CD4-positive, alpha-beta T cell treated with Interleukin-15 for 1 hour (primary cell): ENCODE results near the gene GGTLC2.
"Not testable (repeated sequence)": the region's sequence is repeated elsewhere in the genome, so short reads cannot be mapped to it uniquely, and the experiment has no call there.

Experiments used
- DNase-seq: peaks from one replicate; pipeline ENCODE4 v3.0.0-alpha.2; 2020

The GGTLC2 gene

DNA sequence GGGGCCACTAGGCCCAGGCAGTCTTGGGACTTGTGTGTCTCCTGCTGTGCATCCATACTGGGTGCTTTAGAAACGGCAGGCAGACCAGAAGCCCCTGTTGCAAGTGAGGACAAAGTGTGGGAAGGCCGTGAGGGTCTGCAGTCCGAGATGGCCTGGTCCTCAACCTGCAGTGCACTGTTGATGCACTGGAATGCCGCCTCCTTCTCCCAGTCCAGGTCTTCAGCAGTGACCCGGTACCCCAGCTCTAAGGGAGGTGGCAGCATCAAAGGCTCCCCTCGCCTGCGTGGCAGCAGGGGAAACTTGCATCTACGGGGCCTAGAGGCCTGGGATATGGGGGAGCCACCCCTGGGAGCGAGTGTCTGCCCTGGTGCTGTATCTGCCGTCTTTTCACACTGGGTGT, 2.2 kb upstream of the GGTLC2 start:
- not testable (repeated sequence) for DNase-seq

DNA sequence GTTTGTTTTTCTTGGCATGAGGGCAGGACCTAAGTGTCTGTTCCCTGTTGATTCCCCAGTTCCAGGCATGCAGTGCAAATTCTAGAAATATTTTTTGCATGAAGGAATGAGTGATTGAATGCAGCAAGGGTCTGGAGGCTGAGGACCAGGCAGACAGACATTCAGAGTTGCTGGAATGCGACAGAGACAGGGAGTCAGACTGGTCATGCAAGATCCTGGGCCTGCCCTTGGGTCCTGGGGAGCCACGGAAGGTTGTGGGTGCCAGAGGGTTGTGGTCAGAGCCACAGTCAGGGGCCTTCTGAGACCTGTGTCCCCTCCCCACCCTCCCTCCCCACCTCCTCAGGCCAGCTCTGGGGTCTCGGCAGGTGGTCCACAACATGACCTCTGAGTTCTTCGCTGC, 1.6 kb downstream of the GGTLC2 start:
- DNase-seq, result not testable (repeated sequence)

DNA sequence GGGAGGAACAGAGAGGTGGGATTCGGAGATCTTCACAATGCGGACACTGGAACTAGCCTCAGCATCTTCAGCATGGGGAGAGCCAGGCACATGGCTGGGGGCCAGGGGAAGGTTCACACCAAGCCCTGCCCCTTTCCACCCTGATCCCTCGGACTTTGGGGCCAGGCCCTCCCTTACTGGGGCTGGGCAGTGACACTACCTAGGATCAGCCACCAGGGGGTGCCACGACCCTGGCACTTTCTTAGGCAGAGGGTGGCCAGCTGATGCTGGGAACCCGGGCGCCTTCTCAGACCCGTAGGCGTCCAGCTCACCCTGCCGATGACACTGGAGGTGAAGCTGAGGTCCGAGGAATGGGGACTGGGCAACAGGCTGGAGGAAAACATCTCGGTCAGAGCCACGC, 3.5 kb downstream of the GGTLC2 start:
- DNase-seq, result not testable (repeated sequence)

DNA sequence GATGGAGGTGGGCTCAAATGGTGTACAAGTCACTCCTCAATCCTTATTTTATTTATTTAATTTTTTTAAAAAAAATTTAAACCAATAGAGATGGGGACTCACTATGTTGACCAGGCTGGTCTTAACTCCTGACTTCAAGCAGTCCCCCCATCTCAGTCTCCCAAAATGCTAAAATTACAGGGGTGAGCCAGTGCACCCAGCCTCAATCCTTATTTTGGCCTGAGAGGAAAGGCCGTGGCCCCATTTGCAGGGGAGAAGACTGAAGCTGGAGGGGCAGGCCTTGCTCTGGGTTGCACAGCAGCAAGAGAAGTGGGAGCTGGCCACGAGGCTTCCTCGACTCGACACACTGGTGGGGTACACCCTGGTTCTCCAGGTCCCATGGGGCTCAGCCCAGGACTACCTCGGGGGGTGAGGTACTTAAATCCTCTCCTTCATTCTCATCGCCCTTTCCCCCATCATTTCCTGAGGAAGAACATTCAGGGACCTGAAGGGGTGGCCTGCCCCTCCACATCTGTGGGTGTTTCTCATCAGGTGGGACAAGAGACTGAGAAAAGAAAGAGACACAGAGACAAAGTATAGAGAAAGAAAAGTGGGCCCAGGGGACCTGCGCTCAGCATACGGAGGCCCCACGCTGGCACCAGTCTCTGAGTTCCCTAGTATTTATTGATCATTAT, 4.6 kb downstream of the GGTLC2 start:
- not testable (repeated sequence) for DNase-seq

- DNase-seq, result not testable (repeated sequence)
Measured at GRCh38 chr22:22649761-22650160, 5.3 kb downstream of the GGTLC2 start.

GRCh38 chr22:22650398-22650797, 6.0 kb downstream of the GGTLC2 start:
- DNase-seq, result not testable (repeated sequence)

GRCh38 chr22:22650803-22651515, 6.5 kb downstream of the GGTLC2 start:
- DNase-seq, result not testable (repeated sequence)

DNA sequence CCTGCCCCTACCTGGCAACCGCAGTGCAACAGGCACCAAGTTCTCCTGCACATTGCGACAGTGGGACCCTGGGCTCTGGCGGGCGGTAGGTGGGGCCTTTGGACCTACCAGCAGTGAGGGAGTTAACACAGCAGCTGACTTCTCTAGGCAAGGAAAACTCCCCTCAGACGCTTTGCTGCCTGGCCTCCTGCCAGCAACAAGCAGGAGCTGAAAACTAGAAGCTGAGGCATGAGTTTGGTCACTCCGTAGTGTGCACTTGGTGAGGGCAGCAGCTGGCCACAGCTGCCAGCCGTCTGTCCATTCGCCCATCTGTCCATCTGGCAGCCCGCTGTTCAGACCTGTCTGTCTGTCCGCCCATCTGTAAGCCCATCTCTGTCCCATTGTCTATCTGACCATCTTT, 7.2 kb downstream of the GGTLC2 start:
- DNase-seq, result not testable (repeated sequence)

DNA sequence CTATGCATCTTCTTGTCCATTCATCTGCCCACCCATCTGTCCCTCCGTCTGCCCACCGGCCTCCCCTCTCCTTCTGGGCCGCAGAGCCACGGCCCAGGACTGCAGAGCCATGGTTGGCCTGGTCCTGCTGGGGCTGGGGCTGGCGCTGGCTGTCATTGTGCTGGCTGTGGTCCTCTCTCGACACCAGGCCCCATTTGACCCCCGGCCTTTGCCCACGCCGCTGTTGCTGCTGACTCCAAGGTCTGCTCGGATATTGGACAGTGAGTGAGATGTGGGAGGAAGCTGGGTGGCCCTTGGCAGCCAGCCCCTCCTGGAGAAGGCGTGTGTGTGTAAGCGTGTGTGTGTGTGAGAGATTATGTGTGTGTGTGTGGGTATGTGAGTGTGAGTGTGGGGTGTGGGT, 7.7 kb downstream of the GGTLC2 start:
- DNase-seq, result not testable (repeated sequence)

GRCh38 chr22:22652573-22652972, 8.2 kb downstream of the GGTLC2 start:
- DNase-seq, result not testable (repeated sequence)

DNA sequence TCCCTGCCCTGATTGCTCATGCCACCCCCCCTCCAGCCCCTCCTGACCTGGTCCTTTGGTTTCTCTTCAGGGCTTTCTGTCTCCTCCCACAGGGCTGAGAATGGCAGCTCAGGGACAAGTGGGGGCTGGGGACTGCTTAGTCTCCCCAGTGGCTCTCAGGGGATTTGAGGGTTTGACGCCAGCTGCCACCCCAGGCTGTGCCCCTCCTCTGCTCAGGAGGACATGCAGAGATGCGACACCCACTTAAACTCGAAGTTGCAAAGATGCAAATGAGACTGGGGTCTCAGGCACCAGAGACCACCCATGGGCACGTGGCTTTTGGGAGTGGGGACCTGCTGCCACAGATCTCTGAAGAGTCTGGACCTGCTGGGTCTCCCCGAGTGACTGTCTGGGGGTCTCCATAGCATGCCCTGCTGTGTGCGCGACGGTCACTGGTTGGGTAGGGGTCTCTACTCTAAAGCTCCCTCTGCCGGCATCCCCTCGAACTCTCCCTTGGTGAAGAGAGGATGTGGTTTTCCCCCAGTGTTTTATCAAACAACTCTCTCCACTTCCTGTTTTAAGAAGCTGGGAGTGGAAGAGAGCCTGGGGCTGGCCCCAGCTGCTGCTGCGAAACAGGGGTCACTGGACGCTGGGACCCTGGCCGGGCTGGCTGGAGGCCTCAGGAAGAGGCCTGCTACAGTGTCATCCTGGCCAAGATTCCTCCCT, 9.4 kb downstream of the GGTLC2 start:
- not testable (repeated sequence) for DNase-seq

DNA sequence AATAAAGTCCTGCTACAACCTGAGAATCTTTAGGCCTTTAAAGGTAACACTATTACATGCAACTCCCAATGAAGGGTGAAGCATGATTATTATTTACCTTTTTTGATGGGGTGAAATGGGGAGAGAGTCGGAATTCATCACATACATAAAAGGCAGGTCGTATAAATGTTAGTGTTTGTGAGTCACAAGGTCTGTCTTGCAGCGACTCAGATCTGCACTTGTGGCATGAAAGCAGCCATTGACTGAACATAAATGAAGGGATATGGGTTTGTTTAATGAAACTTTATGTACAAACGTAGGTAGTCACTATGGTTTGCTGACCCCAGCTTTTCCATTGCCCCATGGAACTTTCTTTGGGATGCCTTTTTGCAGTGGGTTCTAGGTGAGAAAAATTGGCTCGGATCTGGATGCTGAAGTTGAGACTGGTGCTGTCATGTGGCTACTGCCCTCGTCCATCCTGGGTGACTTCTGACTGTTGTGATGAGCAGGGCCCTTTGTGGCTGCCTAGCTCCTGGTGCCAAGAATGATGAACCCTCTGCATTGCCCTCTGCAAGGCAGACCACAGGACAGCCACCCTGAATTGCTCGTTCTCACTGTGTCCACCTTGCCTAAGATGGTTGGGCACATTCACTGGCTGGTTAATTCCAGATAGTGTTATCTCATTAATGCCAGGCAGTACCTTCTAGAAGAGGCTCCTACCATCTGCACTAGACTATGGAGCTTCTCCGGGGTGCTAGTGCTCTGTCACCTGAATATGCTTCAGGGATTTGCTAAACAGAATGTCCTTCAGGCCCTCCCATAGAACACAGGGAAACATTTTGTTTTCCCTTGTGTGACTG, 11.3 kb downstream of the GGTLC2 start:
- no peak for DNase-seq

- DNase-seq, result no peak
Measured at GRCh38 chr22:22657712-22658111, 13.3 kb downstream of the GGTLC2 start.

GRCh38 chr22:22661275-22661674, 16.9 kb downstream of the GGTLC2 start:
- DNase-seq, result no peak

DNA sequence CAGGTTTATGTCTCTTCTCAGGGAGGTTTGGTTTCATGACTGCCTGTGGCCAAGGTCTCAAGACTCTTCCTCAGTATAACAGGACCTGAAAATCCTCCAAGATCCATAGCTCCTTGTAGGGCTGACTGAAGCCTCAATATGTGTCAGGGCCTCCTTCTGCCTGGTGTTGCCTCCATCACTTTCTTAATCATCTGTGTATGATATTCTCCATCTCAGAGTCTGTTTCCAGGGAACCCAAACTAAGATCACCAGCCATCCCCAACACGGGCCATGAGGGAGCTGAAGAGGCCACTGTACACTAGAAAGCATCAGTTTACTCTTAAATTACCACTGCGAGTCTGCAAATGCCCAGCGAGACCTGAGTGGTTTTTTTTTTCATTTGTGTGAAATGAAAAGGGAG, 17.7 kb downstream of the GGTLC2 start:
- DNase-seq, result no peak

DNA sequence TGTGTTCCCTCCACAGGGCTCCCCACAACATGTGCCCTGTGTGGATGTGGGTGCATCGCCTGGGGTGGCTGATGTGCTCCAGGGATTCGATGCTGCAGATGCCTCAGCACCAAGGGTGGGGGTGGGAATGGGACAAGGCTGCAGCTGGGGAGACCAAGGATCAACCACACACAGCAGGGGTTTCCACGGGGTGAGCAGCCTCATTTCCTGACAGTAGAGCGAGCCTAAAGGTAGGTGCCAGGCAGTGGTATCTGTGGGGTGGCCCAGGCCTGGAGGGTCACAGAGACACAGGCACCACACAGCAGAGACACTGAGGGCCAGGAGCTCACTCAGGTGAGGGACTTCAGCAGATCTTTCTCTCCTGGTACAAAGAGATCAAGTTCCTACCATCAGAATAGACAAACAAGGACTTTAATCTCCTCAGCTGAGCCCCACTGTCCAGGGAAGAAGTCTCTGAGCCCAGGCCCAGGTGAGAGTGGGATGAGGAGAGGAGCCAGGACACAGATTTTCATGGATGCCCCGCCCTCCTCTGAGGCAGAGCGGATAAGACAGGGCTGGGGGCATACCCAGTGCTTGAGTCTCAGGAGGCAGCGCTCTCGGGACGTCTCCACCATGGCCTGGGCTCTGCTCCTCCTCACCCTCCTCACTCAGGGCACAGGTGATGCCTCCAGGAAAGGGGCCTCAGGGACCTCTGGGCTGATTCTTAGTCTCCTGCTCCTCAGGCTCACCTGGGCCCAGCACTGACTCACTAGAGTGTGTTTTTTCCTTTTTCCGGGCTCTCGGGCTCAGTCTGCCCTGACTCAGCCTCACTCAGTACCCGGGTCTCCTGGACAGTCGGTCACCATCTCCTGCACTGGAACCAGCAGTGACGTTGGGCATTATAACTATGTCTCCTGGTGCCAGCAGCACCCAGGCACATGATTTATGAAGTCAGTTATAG, 19.7 kb downstream of the GGTLC2 start:
- DNase-seq, result no peak

GRCh38 chr22:22666307-22667091, 22.1 kb downstream of the GGTLC2 start:
- no peak for DNase-seq

GRCh38 chr22:22667966-22668880, 23.8 kb downstream of the GGTLC2 start:
- DNase-seq, result no peak

- DNase-seq, result no peak
Measured at GRCh38 chr22:22669093-22669492, 24.7 kb downstream of the GGTLC2 start.
